Stimulated activated memory B cell treated with anti-CD40 and anti-IgM and Interleukin-4, amounts not matched to agents 10 μg/mL and 1 μg/mL and 100 μg/mL, for 72 hours (primary cell): Measurements from ENCODE around the gene PLBD2.

Experiments used
- ATAC-seq: fragments of 150-1000 bp; cut with Tn5 transposase; 2 replicates; pipeline ENCODE4 v1.10.0; 2021
- H3K27ac Mint-ChIP-seq: one replicate; pipeline ENCODE4 v1.8.0; 2022; ENCODE audit warnings: mild to moderate bottlenecking, mixed read lengths
- H3K27me3 Mint-ChIP-seq: one replicate; pipeline ENCODE4 v1.8.0; 2022; ENCODE audit warnings: mixed read lengths
- H3K36me3 Mint-ChIP-seq: one replicate; pipeline ENCODE4 v1.8.0; 2022; ENCODE audit warnings: mixed read lengths
- H3K4me1 Mint-ChIP-seq: one replicate; pipeline ENCODE4 v1.8.0; 2022; ENCODE audit warnings: mixed read lengths
- H3K4me3 Mint-ChIP-seq: one replicate; pipeline ENCODE4 v1.8.0; 2022; ENCODE audit warnings: mild to moderate bottlenecking, moderate library complexity, mixed read lengths
- H3K9me3 Mint-ChIP-seq: one replicate; pipeline ENCODE4 v1.8.0; 2022; ENCODE audit warnings: mixed read lengths

PLBD2 gene

DNA sequence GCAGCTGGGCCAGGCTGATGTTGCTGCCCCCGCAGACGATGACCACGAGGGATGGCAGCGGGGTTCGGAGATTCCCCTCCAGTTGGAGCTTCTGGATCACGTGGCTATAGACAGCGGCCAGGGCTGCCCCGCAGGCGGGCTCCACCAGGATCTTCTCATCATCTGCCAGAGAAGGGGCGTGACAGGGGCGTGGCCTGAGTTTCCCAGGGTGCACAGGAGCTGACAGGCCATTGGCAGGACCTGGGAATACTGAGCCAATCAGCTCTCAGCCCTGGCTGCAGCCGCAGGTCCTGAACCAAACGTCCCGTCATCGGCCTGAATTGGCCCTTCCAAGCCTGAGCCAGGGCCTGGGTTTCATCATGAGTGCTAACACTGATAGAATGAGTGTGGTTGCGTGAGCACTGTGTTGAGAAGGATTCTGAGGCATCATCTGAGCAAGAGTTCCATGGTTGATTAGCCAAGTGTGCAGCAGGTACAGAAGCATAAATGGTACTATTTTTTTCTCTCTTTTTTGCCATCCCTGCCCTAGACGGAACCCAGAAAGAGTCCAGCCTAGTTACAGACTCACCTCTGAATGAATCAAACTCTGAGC is 34.7 kb downstream of the PLBD2 start:
- Mint-ChIP-seq H3K36me3 (peaks cover 13% of the 10 kb centered on the region), H3K9me3 (no peaks in the 10 kb centered on the region), H3K27ac (no peak overlapping the region), H3K27me3 (peaks cover 12% of the 10 kb centered on the region), H3K4me1 (peaks cover 7% of the 10 kb centered on the region), H3K4me3 (no peak overlapping the region)
- peak; percentile 50 for ATAC-seq

DNA sequence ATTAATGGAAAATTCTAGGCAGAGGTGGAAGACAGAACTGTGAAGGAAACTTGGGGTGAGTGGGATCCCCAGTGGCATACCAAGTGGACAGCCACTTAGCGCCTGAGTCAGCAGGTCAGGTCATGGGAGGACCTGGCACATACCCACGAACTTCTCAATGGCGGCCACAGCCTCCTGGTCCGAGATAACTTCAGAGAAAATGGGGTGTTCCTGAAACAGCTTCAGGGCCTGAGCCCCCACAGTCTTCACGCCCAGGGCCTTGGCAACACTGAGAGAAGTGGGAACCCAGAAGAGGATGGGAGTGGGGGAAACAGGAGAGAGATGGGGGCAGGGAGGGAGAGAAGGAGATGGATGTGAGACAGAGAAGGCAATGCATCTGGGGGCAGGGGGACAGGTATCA is 35.4 kb downstream of the PLBD2 start:
- ATAC-seq = no peak
- no peak overlapping the region for H3K27ac Mint-ChIP-seq
- H3K27me3 Mint-ChIP-seq = peaks cover 18% of the 10 kb centered on the region
- peaks cover 7% of the 10 kb centered on the region for H3K36me3 Mint-ChIP-seq
- no peak overlapping the region for H3K4me3 Mint-ChIP-seq
- peaks cover 7% of the 10 kb centered on the region for H3K4me1 Mint-ChIP-seq
- H3K9me3 Mint-ChIP-seq = no peaks in the 10 kb centered on the region

DNA sequence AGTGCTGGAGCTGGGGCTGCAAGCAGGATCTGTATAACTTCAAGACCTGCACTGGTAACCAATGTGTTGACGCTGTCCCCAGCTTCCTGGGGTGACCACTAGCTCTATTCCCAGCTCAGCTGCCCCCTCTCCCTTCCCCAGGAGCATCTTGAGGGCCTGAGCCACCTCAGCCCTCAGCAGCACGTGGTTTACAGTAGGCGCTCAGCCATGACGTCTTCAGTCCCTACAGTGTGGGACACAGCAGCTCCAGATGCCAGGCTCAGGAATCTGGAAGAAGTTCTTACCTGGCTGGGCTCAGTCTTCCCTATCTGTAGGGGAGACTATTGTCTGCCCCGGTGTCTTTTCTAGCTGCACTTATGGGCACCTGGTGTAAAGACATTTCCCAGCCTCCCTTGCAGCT is 36.7 kb downstream of the PLBD2 start:
- H3K4me3 Mint-ChIP-seq = no peak overlapping the region
- no peaks in the 10 kb centered on the region for H3K9me3 Mint-ChIP-seq
- H3K36me3 Mint-ChIP-seq = peaks cover 5% of the 10 kb centered on the region
- H3K4me1 Mint-ChIP-seq = peaks cover 7% of the 10 kb centered on the region
- no peak overlapping the region for H3K27ac Mint-ChIP-seq
- H3K27me3 Mint-ChIP-seq = peaks cover 32% of the 10 kb centered on the region
- no peak for ATAC-seq

DNA sequence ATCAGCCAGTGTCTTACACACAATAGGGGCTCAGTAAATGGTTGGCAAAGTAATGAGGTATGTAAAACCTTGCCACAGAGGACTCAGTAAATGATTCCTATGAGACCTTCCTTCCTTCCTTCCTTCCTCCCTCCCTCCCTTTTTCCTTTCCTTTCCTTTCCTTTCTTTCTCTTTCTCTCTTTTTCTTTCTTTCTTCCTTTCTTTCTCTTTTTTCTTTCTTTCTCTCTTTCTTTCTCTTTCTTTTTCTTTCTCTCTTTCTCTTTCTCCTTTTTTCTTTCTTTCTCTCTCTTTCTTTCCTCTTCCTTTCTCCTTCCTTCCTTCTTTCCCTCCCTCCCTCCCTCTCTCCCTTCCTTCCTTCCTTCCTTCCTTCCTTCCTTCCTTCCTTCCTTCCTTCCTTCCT is 37.8 kb downstream of the PLBD2 start:
- no peak overlapping the region for H3K4me3 Mint-ChIP-seq
- H3K4me1 Mint-ChIP-seq = peaks cover 7% of the 10 kb centered on the region
- no peak for ATAC-seq
- H3K36me3 Mint-ChIP-seq = peaks cover 5% of the 10 kb centered on the region
- H3K9me3 Mint-ChIP-seq = peaks cover 3% of the 10 kb centered on the region
- no peak overlapping the region for H3K27ac Mint-ChIP-seq
- H3K27me3 Mint-ChIP-seq = peaks cover 43% of the 10 kb centered on the region

DNA sequence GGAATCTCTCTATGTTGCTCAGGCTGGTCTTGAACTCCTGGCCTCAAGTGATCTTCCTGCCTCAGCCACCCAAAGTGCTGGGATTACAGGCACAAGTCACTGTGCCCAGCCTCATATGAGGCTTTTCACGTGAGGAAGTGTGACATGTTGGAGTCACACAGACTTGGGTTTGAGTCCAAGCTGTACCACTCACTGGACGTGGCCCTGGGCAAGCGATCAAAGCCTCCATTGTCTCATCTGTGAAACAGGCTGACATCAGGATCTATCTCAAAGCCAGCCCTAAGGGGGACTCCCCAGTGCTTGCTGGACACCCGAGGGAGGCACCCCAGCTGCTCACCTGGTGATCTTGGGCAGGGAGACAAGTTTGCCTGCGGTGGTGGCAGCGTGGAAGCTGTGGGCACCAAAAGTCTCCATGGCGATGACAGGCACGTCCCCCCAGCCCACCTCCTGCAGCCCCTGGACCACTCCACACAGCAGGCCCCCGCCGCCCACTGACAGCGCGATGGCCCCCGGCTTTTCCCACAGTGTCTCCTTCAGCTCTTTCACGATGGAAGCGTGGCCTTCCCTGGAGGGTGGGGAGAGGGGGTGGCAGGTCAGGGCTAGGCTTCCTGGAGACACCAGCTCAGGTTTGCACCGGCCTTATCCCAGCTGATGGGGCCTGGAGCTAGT is 38.6 kb downstream of the PLBD2 start:
- no peak for ATAC-seq
- Mint-ChIP-seq H3K27me3 (peaks cover 51% of the 10 kb centered on the region), H3K27ac (no peak overlapping the region)

DNA sequence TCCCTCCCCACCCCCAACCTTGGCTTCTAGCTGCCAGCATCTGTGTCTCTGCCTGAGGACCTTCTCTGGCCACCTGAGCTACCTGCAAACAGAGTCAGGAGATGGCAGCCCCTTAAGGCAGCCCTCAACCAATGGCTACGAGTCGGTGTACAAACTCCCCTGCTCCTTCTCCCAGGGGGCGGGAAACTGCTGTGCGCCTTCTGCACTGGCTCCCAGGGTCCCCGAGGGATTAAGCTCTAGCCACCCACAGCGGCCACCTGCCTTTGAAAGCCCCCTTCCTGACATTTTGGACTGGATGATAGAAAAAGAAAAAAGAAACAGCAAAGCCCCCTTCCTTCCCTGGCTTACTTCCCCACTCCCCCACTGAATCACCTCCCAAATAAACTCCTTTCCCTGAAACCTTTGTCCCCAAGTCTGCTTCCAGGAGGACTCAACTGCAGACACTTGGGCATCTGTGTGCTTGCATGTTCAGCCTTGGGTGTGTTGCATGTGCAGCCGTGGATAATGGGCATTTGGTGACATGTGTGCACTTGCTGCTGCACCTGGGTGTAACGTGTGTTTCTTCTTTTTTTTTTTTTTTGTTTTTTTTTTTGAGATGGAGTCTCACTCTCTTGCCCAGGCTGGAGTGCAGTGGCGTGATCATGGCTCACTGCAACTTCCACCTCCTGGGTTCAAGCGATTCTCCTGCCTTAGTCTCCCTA is 39.3 kb downstream of the PLBD2 start:
- no peak for ATAC-seq
- no peaks in the 10 kb centered on the region for H3K36me3 Mint-ChIP-seq
- peaks cover 3% of the 10 kb centered on the region for H3K9me3 Mint-ChIP-seq
- H3K4me3 Mint-ChIP-seq = no peak overlapping the region
- H3K4me1 Mint-ChIP-seq = peaks cover 7% of the 10 kb centered on the region
- H3K27me3 Mint-ChIP-seq = peaks cover 57% of the 10 kb centered on the region
- no peak overlapping the region for H3K27ac Mint-ChIP-seq

More for the DNA sequence above, 38.6 kb downstream of the PLBD2 start:
- H3K4me1 Mint-ChIP-seq = peaks cover 7% of the 10 kb centered on the region
- no peak overlapping the region for H3K4me3 Mint-ChIP-seq
- peaks cover 3% of the 10 kb centered on the region for H3K9me3 Mint-ChIP-seq
- peaks cover under 1% of the 10 kb centered on the region for H3K36me3 Mint-ChIP-seq

DNA sequence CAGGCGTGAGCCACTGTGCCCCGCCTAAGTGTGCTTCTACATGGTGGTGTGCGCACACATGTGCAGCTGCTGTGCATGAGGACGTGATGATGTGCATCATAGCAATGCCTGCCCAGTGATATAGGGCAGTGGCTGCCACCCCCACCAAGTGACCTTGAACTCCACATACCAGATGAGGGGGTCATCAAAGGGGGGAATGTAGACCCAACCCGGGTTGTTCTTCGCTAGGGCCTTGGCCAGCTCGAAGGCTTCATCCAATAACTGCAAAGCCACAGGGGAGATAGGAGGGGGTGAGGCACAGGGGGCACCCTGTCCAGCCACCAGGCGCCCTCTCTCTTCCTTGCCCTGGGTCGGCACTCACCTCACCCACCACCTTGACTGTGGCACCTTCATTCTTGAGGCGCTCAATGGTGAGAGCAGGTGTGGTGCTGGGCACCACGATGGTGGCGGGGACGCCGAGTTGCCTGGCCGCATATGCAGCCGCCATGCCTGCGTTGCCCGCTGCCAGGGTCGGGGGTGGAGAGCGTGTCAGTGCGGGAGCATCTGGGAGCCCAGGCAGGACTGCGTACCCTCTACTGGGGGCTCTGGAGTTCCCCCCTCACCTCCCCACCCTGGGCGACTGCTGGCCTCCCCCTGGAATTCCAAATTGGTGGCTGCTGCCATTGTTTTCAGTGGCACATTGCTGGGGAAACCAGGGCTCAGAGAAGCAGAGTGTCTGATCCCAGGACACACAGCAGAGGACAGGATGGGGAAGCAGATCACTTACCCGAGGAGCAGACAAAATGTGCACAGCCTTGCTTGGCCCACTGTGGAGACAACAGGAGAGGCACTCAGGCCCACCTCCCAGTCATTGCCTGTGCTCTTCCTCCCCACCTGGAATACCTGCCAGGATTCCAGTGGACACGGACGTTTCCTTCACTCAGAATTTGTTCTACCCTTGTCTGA is 40.2 kb downstream of the PLBD2 start:
- H3K27ac Mint-ChIP-seq = no peak overlapping the region
- peaks cover 7% of the 10 kb centered on the region for H3K4me1 Mint-ChIP-seq
- peaks cover 3% of the 10 kb centered on the region for H3K9me3 Mint-ChIP-seq
- no peak overlapping the region for H3K4me3 Mint-ChIP-seq
- no peaks in the 10 kb centered on the region for H3K36me3 Mint-ChIP-seq
- no peak for ATAC-seq
- H3K27me3 Mint-ChIP-seq = peaks cover 57% of the 10 kb centered on the region

DNA sequence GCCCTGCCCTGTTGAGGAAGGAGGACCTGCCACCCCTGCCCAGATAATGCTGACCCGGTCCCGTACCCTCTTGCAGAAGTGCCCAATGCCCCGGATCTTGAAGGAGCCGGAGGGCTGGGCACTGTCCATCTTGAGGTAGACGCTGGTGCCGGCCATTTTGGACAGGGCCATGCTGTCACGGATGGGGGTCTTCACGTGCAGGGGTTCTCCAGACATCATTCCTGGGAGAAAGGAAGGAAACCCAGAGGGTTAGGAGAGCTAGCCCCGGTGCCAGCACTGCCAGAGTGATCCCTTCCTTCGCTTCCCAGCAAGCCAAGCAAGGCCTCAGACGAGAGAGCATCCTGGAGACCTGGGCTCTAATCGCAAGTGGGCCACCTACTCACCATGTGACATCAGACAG is 41.1 kb downstream of the PLBD2 start:
- no peak for ATAC-seq

DNA sequence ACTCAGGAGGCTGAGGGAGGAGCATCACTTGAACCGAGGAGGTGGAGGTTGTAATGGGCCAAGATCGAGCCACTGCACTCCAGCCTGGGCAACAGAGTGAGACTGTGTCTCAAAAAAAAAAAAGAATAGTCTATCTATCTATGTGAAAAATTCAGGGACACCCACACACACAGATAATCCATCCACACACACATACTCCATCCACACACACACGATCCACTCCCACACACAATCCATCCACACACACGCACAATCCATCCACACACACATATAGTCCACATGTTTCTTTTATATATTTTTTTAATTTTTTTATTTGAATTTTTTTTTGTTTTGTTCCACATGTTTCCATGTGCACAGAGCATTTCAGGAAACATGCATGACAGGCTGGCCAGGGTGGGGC is 42.0 kb downstream of the PLBD2 start:
- no peak overlapping the region for H3K4me3 Mint-ChIP-seq
- peaks cover 3% of the 10 kb centered on the region for H3K9me3 Mint-ChIP-seq
- H3K4me1 Mint-ChIP-seq = peaks cover 14% of the 10 kb centered on the region
- ATAC-seq = no peak
- H3K36me3 Mint-ChIP-seq = no peaks in the 10 kb centered on the region
- H3K27me3 Mint-ChIP-seq = peaks cover 57% of the 10 kb centered on the region
- H3K27ac Mint-ChIP-seq = no peak overlapping the region

More for the DNA sequence above, 41.1 kb downstream of the PLBD2 start:
- Mint-ChIP-seq H3K36me3 (no peaks in the 10 kb centered on the region), H3K27ac (no peak overlapping the region), H3K9me3 (peaks cover 3% of the 10 kb centered on the region), H3K4me1 (peaks cover 13% of the 10 kb centered on the region), H3K27me3 (peaks cover 57% of the 10 kb centered on the region), H3K4me3 (no peak overlapping the region)

DNA sequence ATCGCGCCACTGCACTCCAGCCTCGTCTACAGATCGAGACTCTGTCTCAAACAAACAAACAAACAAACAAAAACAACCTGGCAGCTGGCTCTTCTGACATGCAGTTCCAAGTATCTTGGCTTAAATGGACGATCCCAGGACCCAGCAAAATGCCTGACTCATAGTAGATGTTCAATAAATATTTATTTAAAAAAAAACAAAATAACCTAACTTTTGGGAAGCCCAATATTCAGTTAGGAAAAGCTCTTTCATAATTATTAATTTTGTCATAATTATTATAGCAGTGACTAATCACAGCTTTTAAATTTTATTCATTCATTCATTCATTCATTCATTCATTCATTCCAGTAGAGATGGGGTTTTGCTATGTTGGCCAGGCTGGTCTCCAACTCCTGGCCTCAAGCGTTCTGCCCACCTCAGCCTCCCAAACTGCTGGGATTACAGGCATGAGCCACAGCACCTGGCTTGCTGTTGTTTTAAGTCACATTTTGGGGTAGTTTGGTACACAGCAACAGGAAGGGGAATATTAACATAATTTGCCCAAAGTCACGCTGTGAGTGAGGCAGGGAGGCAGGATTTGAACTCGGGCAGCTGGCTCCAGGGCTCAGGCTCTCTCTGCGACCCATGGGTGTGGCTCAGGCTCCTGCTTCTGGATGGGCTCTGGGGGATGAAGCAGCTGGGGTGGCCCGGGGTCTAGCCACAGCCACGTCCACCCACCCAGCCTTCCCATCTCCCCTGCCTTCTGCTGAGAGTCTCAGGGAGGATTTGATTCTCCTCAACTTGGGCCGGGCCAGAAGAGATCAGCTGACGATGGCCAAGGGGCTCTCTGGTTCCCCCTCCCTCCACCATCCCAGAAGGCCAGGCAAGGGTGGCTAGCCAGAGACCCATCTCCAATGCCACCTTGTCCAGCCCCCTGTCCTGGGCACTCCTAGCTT is 42.9 kb downstream of the PLBD2 start:
- no peak overlapping the region for H3K4me3 Mint-ChIP-seq
- no peaks in the 10 kb centered on the region for H3K36me3 Mint-ChIP-seq
- peaks cover 3% of the 10 kb centered on the region for H3K9me3 Mint-ChIP-seq
- H3K27ac Mint-ChIP-seq = no peak overlapping the region
- H3K4me1 Mint-ChIP-seq = peaks cover 14% of the 10 kb centered on the region
- H3K27me3 Mint-ChIP-seq = peaks cover 57% of the 10 kb centered on the region
- no peak for ATAC-seq

DNA sequence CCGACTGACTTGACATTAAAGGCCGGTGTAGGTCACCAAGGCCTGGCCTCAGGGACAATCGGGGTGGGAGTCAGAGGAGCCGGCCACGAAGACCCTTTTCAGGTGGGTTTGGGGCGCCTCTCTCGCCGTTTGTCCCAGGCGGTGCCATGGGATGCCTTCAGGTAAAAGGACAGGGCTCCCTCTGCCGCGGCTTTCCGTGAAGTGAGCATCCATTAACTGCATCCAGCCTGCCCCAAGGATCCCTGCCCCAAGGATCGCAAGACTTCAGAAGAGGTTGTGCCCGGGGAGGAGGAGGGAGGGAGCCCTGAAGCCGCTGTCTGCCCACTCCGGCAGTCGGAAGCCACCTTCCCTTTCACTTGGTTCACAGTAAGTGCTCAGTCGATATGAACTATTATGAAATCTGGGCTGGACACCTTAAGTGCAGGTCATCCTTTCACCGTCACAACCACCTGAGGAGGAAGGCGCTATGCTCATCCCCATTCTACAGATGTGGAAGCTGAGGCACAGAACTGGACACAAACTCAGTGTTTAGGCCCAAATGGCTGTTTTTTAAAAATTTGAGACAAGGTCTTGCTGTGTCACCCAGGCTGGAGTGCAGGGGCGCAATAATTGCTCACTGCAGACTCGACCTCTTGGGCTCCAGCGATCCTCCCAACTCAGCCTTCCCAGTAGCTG is 44.3 kb downstream of the PLBD2 start:
- H3K27ac Mint-ChIP-seq = no peak overlapping the region
- peaks cover 3% of the 10 kb centered on the region for H3K9me3 Mint-ChIP-seq
- peaks cover 49% of the 10 kb centered on the region for H3K27me3 Mint-ChIP-seq
- no peak overlapping the region for H3K4me3 Mint-ChIP-seq
- ATAC-seq = no peak
- H3K36me3 Mint-ChIP-seq = no peaks in the 10 kb centered on the region
- H3K4me1 Mint-ChIP-seq = peaks cover 9% of the 10 kb centered on the region

DNA sequence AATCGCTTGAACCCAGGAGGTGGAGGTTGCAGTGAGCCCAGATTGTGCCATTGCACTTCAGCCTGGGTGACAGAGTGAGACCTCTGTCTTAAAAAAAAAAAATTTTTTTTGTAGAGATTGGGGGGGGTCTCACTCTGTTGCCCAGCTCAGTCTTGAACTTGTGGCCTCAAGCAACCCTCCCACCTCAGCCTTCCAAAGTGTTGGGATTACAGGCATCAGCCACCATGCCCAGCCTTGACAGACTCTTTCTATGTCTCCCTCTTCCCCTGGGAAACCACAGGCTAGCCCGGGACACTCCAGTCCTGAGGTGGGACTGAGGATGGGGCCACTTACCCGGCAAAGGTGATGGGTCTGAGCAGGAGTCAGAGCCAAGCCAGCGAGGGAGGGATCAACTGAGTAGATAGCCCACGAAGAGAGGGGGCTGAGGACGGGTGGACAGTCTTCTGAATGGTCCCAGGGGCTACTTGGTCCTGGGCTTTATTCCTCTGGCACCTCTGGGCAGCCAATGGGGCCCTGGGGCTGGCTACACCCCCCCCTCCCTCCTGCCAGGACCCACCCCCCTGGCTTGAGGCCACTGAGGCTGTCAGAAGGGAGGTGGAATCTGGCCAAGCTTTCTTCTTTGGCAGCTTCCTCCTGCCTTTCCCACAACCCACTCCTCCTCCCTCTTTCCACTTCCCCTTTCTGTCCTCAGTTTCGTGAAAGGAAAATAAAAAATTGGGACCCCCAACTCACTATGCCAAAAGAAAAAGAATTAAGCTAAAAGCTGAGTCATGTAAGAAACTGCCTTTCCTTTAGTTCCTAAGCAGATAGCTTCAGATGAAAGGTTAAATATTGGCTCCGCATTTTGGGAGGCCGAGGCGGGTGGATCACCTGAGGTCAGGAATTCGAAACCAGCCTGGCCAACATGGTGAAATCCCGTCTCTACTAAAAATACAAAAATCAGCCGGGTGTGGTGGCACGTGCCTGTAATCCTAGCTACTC is 45.3 kb downstream of the PLBD2 start, which contains the start of gene SDS:
TSS of gene SDS (minus strand) at position 453 of the 981 bp plus-strand sequence. CDS start 4,179 bp downstream, outside the sequence.
- H3K27me3 Mint-ChIP-seq = peaks cover 39% of the 10 kb centered on the region
- no peak for ATAC-seq
- peaks cover 7% of the 10 kb centered on the region for H3K4me1 Mint-ChIP-seq
- H3K4me3 Mint-ChIP-seq = no peak within 1 kb of the TSS
- no peak within 1 kb of the TSS for H3K27ac Mint-ChIP-seq
- peaks cover 3% of the 10 kb centered on the region for H3K9me3 Mint-ChIP-seq
- no peaks in the 10 kb centered on the region for H3K36me3 Mint-ChIP-seq

DNA sequence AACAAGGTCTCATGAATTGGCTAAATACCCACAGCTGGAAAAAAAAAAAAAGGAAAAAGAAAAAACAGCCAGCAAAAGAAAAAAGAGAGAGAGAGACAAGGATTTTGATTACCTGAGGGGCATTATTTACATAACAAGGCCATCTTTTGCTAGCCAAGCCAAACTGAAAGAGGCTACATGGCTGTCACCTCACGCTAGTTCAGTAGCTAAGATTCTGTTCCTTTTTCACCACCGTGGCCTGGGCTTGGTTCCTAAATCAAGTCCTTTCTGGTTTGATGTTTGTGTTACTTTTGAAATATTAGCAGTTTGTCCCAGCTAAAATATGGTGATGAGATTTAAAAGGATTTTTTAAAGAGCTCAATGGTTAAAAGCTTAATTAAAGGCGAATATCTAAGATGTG is 47.3 kb downstream of the PLBD2 start:
- Mint-ChIP-seq H3K27ac (no peak overlapping the region), H3K27me3 (peaks cover 32% of the 10 kb centered on the region), H3K36me3 (no peaks in the 10 kb centered on the region), H3K9me3 (no peaks in the 10 kb centered on the region), H3K4me3 (no peak overlapping the region), H3K4me1 (peaks cover 7% of the 10 kb centered on the region)
- peak; percentile 62 for ATAC-seq
